Measurements from ENCODE around the gene TCF25.
A peak's percentile ranks its signal among the peaks of the same experiment; 100 is the strongest.
"Not testable (repeated sequence)": the region's sequence is repeated elsewhere in the genome, so short reads cannot be mapped to it uniquely, and the experiment has no call there.

The TCF25 gene

DNA sequence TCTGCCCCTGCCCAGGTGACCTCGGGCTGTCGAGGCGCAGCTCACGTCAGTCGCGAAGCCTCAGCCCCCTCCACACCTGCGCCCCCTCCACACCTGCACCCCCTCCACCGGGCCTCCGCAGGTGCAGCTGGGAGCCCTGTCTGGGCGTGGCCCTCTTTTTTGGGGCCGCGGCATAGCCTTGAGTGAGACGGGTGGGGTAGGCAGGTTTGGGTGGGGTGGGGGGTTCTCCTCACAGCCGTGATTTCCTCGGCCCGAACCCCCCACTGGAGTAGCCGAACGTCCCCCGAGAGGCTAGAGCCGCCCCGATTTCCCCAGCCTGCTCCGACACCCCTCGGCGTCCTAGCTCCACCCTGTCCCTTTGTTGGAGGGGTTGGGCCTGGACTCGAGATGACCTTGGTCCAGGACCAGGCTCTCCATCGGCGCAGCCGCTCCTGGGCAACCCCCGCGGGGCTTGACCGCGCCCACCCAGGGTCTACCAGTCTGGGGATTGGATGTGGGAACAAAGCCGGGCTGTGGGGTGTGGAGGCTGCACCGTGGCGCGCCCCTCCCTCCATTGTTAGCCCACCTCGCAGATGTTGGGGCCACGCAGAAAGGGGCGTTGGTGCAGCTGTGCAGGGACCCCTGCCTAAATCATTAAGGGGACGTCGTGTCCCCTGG is 50.4 kb downstream of the TCF25 start:
- Mint-ChIP-seq H3K4me1 (ENCODE audit: low read depth) (peaks cover 45% of the 10 kb centered on the region), H3K9me3 (no peaks in the 10 kb centered on the region), H3K4me3 (no peak overlapping the region), H3K27ac (no peak overlapping the region), H3K27me3 (peaks cover 53% of the 10 kb centered on the region), H3K36me3 (ENCODE audit: low read depth) (no peaks in the 10 kb centered on the region)

DNA sequence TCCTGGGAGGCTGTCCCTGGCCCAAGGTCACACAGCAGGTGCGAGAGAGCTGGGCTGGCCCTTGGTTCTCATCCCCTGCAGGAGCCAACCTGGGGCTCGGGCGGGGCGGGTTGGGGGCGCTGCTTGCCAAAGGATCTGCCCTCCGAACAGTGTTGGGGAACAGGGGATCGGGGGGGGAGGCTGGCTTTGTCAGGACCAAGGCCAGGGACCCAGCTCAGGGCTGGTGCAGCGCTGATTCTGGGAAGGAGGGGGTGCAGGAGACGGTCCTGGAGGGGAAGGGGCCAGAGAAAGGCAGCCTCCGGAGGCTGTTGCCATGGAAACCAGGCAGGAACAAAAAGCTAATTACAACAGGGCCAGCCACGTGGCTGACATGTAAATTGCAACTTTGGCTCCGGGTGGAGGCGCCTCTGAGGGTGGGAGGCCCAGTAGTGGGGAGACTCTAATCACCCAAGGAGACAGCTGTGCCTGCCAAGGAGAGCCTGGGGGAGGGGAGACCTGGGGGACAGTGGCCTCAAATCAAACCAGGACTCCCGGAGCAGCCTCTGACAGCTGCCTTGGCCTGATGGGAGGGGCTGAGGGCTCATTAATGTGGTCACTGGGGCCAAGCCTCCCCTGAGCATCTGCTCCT is 51.0 kb downstream of the TCF25 start:
- H3K36me3 Mint-ChIP-seq (ENCODE audit: low read depth) = no peaks in the 10 kb centered on the region
- H3K27me3 Mint-ChIP-seq = peaks cover 52% of the 10 kb centered on the region

GRCh38 chr16:89924925-89925307 is 51.5 kb downstream of the TCF25 start:
- no peaks in the 10 kb centered on the region for H3K9me3 Mint-ChIP-seq
- H3K27ac Mint-ChIP-seq = no peak overlapping the region
- H3K4me1 Mint-ChIP-seq (ENCODE audit: low read depth) = peaks cover 36% of the 10 kb centered on the region
- peaks cover 52% of the 10 kb centered on the region for H3K27me3 Mint-ChIP-seq
- H3K36me3 Mint-ChIP-seq (ENCODE audit: low read depth) = no peaks in the 10 kb centered on the region
- H3K4me3 Mint-ChIP-seq = no peak overlapping the region

More for the DNA sequence above, 51.0 kb downstream of the TCF25 start:
- Mint-ChIP-seq H3K9me3 (no peaks in the 10 kb centered on the region), H3K4me1 (ENCODE audit: low read depth) (peaks cover 41% of the 10 kb centered on the region), H3K27ac (no peak overlapping the region), H3K4me3 (no peak overlapping the region)

- Mint-ChIP-seq H3K36me3 (ENCODE audit: low read depth) (no peaks in the 10 kb centered on the region), H3K4me1 (ENCODE audit: low read depth) (peaks cover 30% of the 10 kb centered on the region), H3K9me3 (no peaks in the 10 kb centered on the region), H3K27ac (no peak overlapping the region), H3K4me3 (peak overlapping the region; percentile 43), H3K27me3 (peaks cover 49% of the 10 kb centered on the region)
Observed at GRCh38 chr16:89925596-89926079, 52.2 kb downstream of the TCF25 start.

DNA sequence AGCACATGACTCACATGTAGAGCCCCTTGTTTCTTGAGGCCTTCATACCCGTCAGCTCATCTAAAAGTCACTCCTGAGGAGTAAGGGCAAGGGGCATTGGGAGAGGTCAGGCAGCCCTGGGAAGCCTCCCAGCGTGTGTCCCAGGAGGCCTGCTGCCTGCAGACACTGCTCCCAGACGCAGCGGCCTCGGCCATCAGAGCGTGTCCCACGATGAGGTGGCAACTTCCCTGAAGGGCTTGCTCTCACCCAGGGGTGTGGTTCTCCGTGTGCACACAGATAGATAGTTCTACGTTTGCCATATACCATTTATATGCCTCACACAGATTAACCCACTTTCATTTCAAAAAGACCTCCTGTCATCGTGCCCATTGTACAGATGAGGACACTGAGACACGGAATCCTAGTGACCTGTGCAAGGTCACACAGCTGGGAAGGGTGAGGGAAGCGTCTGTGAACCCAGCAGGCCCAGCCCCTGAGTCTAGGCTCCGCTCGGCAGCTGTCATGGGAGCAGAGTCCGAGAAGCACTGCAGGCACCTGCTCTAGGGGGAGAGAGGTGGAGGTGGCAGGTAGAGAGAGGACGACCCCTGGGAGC is 58.0 kb downstream of the TCF25 start:
- no peak overlapping the region for H3K27ac Mint-ChIP-seq
- peaks cover 3% of the 10 kb centered on the region for H3K4me1 Mint-ChIP-seq (ENCODE audit: low read depth)
- no peaks in the 10 kb centered on the region for H3K9me3 Mint-ChIP-seq
- H3K36me3 Mint-ChIP-seq (ENCODE audit: low read depth) = no peaks in the 10 kb centered on the region
- H3K4me3 Mint-ChIP-seq = no peak overlapping the region
- peaks cover 20% of the 10 kb centered on the region for H3K27me3 Mint-ChIP-seq

DNA sequence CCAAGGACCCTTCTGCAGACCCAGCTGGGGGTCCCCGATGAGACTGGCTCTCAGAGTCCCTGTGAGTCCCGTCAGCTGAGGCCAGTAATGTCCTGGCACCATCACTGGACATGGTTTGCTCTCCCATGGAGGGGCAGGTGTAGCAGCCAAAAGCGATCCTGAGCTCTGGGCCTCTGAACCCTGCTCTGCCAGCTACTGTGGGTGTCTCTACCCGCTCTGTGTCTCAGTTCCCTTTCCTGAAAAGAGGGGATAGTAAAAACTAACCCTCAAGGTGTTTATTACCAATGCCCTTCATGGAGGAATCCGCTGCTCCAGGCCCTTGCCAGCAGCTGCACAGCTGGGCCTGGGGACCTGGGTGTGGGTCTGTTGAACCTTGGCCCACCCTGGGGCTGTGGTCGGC is 58.6 kb downstream of the TCF25 start:
- Mint-ChIP-seq H3K4me3 (no peak overlapping the region), H3K27ac (no peak overlapping the region), H3K4me1 (ENCODE audit: low read depth) (no peaks in the 10 kb centered on the region), H3K9me3 (no peaks in the 10 kb centered on the region), H3K27me3 (peaks cover 16% of the 10 kb centered on the region), H3K36me3 (ENCODE audit: low read depth) (no peaks in the 10 kb centered on the region)

DNA sequence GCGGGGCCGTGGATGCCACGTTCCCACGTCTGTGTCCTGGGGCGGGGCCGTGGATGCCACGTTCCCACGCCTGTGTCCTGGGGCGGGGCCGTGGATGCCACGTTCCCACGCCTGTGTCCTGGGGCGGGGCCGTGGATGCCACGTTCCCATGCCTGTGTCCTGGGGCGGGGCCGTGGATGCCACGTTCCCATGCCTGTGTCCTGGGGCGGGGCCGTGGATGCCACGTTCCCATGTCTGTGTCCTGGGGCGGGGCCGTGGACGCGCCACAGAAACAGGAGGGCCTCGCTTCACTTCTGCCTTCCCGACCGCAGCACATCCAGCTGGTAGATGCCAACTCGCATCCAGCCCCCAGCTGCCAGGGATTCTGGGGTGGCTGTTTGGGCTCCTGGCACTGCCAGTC is 60.6 kb downstream of the TCF25 start:
- not testable (repeated sequence) for H3K4me1 Mint-ChIP-seq (ENCODE audit: low read depth); H3K9me3 Mint-ChIP-seq; H3K4me3 Mint-ChIP-seq; H3K36me3 Mint-ChIP-seq (ENCODE audit: low read depth); H3K27ac Mint-ChIP-seq
- H3K27me3 Mint-ChIP-seq = peaks cover 14% of the 10 kb centered on the region

DNA sequence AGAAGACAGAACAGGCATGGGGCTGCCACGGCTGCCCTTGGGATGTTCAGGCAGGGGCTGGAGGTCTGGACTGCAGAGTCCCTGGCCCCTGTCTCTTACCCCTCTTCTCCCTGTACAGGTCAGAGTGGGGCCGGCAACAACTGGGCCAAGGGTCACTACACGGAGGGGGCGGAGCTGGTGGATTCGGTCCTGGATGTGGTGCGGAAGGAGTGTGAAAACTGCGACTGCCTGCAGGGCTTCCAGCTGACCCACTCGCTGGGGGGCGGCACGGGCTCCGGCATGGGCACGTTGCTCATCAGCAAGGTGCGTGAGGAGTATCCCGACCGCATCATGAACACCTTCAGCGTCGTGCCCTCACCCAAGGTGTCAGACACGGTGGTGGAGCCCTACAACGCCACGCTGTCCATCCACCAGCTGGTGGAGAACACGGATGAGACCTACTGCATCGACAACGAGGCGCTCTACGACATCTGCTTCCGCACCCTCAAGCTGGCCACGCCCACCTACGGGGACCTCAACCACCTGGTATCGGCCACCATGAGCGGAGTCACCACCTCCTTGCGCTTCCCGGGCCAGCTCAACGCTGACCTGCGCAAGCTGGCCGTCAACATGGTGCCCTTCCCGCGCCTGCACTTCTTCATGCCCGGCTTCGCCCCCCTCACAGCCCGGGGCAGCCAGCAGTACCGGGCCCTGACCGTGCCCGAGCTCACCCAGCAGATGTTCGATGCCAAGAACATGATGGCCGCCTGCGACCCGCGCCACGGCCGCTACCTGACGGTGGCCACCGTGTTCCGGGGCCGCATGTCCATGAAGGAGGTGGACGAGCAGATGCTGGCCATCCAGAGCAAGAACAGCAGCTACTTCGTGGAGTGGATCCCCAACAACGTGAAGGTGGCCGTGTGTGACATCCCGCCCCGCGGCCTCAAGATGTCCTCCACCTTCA is 61.5 kb downstream of the TCF25 start:
- Mint-ChIP-seq H3K27me3 (peaks cover 6% of the 10 kb centered on the region), H3K27ac (no peak overlapping the region), H3K9me3 (no peaks in the 10 kb centered on the region), H3K4me1 (ENCODE audit: low read depth) (no peaks in the 10 kb centered on the region), H3K4me3 (no peak overlapping the region), H3K36me3 (ENCODE audit: low read depth) (no peaks in the 10 kb centered on the region)

GRCh38 chr16:89935620-89936019 is 62.2 kb downstream of the TCF25 start:
- H3K36me3 Mint-ChIP-seq (ENCODE audit: low read depth); H3K27me3 Mint-ChIP-seq; H3K27ac Mint-ChIP-seq; H3K9me3 Mint-ChIP-seq; H3K4me3 Mint-ChIP-seq; H3K4me1 Mint-ChIP-seq (ENCODE audit: low read depth): not testable (repeated sequence)

- H3K4me1 Mint-ChIP-seq (ENCODE audit: low read depth) = no peaks in the 10 kb centered on the region
- H3K27ac Mint-ChIP-seq = no peak overlapping the region
- no peak overlapping the region for H3K4me3 Mint-ChIP-seq
- H3K36me3 Mint-ChIP-seq (ENCODE audit: low read depth) = no peaks in the 10 kb centered on the region
- peaks cover 3% of the 10 kb centered on the region for H3K27me3 Mint-ChIP-seq
- H3K9me3 Mint-ChIP-seq = no peaks in the 10 kb centered on the region
Observed at GRCh38 chr16:89936034-89936433, 62.6 kb downstream of the TCF25 start.

DNA sequence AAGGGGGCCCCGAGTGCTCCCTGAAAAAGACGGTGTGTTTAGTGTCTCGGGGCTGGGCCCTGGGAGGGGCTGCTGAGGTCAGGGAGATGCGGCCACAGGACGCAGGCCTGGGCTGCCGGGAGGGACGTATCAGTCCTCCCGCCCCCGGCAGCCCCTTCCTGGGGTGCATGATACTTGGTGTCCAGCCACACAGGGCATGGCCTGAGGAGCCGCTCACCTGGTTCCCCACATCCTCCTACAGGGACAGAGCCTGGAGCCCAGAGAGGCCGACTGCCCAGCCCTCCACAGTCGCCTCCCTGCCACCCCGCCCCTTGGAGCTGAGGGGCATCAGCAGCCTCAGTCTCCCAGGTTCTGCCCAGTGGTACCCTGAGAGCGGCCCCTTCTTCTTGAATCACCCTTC is 63.1 kb downstream of the TCF25 start:
- Mint-ChIP-seq H3K4me1 (ENCODE audit: low read depth) (no peaks in the 10 kb centered on the region), H3K9me3 (no peaks in the 10 kb centered on the region), H3K36me3 (ENCODE audit: low read depth) (no peaks in the 10 kb centered on the region), H3K27ac (no peak overlapping the region), H3K4me3 (no peak overlapping the region), H3K27me3 (peaks cover 5% of the 10 kb centered on the region)

- Mint-ChIP-seq H3K4me3 (no peak overlapping the region), H3K9me3 (no peaks in the 10 kb centered on the region), H3K27me3 (peaks cover 8% of the 10 kb centered on the region), H3K4me1 (ENCODE audit: low read depth) (no peaks in the 10 kb centered on the region), H3K27ac (no peak overlapping the region), H3K36me3 (ENCODE audit: low read depth) (no peaks in the 10 kb centered on the region)
Observed at GRCh38 chr16:89936981-89937380, 63.6 kb downstream of the TCF25 start.

DNA sequence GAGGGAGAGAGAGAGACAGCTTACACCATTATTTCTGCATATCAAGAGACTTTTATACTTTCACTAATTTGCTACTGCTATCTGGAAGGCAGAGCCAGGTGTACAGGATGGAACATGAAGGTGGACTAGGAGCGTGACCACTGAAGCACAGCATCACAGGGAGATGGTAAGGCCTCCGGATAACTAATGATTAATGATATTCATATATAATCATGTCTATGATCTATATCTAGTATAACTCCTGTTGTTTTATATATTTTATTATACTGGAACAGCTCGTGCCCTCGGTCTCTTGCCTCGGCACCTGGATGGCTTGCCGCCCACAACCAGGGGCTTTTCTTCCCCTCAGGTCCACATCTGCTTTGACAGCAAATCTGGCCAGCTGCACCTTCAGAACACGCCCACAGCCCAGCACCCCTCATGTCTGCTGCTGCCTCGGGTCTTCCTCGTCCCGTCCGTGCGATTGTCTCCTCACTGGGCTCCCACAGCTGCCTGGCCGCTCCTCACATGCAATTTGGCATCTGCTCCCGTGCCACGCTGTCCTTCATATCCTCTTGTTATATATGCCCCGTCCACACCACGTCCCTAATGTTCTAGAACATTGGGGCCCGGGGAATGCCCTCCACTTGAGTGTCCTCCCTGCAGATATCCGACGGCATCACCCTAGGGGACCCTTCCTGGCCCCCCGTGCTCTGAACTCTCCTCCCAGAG is 64.9 kb downstream of the TCF25 start:
- Mint-ChIP-seq H3K4me3 (no peak overlapping the region), H3K27me3 (peaks cover 8% of the 10 kb centered on the region), H3K36me3 (ENCODE audit: low read depth) (no peaks in the 10 kb centered on the region), H3K9me3 (no peaks in the 10 kb centered on the region), H3K27ac (no peak overlapping the region), H3K4me1 (ENCODE audit: low read depth) (no peaks in the 10 kb centered on the region)

- Mint-ChIP-seq H3K9me3 (no peaks in the 10 kb centered on the region), H3K36me3 (ENCODE audit: low read depth) (no peaks in the 10 kb centered on the region), H3K4me3 (no peak overlapping the region), H3K27ac (no peak overlapping the region), H3K4me1 (ENCODE audit: low read depth) (peaks cover 19% of the 10 kb centered on the region), H3K27me3 (peaks cover 23% of the 10 kb centered on the region)
Observed at GRCh38 chr16:89944773-89945172, 71.4 kb downstream of the TCF25 start.

Data from stimulated activated naive CD8-positive, alpha-beta T cell treated with anti-CD3 and anti-CD28 coated beads, Interleukin-15, Interleukin-2, amounts not matched to agents 100 ng/mL and 50 ng/mL, for 24 hours (primary cell).